ENCODE results near the gene PROK1.

Gene PROK1

DNA sequence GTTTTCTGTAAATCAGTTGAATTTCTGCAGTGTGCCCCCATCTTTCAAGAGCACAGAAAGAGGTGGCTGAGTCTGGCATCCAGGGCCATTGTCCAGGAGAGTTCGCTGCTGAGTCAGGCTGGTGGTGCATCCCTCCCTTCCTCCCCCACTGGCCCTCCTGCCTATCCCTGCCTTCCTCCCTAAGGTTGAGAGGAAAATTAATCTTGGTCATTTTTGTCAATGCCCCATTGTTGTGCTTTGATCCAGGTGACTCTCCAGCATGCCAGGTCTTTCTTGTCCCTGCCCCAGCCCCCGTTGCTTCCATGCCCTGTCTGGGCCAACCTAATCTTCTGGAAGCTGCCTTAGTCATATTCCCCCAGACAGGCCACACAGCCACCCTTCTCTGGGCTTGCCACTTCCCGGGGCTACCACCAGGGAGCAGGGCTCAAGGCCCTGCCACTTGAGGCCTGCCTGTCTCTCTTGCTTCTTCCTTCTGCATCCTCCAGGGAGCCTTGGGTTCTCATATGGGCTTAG lies 26.6 kb downstream of the PROK1 start:
- Histone ChIP-seq H4K20me1 (ENCODE audit: insufficient read depth) (no peaks in the 10 kb centered on the region), H3K4me3 (IDR thresholded peaks at IDR 0.05; ENCODE audit: insufficient read depth, low read depth, low read length) (no peak overlapping the region), H3K4me1 (ENCODE audit: low read depth, poor library complexity, severe bottlenecking) (no peaks in the 10 kb centered on the region), H2AFZ (ENCODE audit: low read depth) (no peak overlapping the region), H3K4me2 (no peak overlapping the region), H3K27me3 (ENCODE audit: insufficient read depth, low read depth) (no peaks in the 10 kb centered on the region), H3K79me2 (ENCODE audit: insufficient read depth, low read depth) (no peaks in the 10 kb centered on the region), H3K36me3 (ENCODE audit: insufficient read depth) (no peaks in the 10 kb centered on the region), H3K27ac (no peak overlapping the region), H3K9ac (no peak overlapping the region)
- TF ChIP-seq, protein P1, sequence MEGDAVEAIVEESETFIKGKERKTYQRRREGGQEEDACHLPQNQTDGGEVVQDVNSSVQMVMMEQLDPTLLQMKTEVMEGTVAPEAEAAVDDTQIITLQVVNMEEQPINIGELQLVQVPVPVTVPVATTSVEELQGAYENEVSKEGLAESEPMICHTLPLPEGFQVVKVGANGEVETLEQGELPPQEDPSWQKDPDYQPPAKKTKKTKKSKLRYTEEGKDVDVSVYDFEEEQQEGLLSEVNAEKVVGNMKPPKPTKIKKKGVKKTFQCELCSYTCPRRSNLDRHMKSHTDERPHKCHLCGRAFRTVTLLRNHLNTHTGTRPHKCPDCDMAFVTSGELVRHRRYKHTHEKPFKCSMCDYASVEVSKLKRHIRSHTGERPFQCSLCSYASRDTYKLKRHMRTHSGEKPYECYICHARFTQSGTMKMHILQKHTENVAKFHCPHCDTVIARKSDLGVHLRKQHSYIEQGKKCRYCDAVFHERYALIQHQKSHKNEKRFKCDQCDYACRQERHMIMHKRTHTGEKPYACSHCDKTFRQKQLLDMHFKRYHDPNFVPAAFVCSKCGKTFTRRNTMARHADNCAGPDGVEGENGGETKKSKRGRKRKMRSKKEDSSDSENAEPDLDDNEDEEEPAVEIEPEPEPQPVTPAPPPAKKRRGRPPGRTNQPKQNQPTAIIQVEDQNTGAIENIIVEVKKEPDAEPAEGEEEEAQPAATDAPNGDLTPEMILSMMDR (conservative IDR thresholded peaks at IDR 0.05; ENCODE audit: low read depth, low read length) = no peak

DNA sequence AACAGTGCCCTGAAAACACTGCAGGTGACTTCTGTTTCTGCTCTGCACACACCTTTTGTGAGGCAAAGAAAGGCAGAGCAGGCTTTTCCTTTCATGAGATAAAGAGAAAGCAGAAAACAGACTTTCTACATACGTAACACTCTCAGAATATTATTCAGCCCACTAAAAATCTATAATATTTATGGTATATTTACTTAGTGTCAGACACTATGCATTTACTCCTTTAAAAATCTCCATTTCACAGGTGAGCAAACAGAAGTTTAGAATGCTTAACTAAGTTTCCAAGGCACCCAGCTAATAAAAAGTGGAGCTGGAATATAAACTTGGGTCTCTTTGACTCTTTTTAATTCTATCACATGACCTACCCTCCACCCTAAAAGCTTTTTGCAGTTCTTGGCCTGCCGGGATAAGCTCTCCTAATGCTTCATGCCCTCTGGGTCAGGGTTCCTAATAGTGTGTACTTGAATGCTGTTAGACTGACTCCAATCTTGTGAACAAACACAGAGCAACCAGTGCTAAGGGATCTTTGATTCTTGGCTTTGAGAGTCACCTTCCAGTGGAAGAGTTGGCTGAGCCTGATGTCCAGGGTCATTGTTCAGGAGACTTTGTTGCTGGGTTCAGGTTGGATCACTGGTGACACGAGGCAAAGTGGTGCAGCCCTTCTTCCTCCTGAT lies 27.2 kb downstream of the PROK1 start:
- no peak overlapping the region for H3K27ac ChIP-seq
- H3K27me3 ChIP-seq (ENCODE audit: insufficient read depth, low read depth) = no peaks in the 10 kb centered on the region
- H4K20me1 ChIP-seq (ENCODE audit: insufficient read depth) = no peaks in the 10 kb centered on the region
- no peak overlapping the region for H3K4me2 ChIP-seq
- TF ChIP-seq, protein P1 (conservative IDR thresholded peaks at IDR 0.05; ENCODE audit: low read depth, low read length) = no peak
- no peak overlapping the region for H3K9ac ChIP-seq
- H3K4me1 ChIP-seq (ENCODE audit: low read depth, poor library complexity, severe bottlenecking) = no peaks in the 10 kb centered on the region
- no peak overlapping the region for H3K4me3 ChIP-seq (IDR thresholded peaks at IDR 0.05; ENCODE audit: insufficient read depth, low read depth, low read length)
- H2AFZ ChIP-seq (ENCODE audit: low read depth) = no peak overlapping the region
- H3K36me3 ChIP-seq (ENCODE audit: insufficient read depth) = no peaks in the 10 kb centered on the region
- H3K79me2 ChIP-seq (ENCODE audit: insufficient read depth, low read depth) = no peaks in the 10 kb centered on the region

DNA sequence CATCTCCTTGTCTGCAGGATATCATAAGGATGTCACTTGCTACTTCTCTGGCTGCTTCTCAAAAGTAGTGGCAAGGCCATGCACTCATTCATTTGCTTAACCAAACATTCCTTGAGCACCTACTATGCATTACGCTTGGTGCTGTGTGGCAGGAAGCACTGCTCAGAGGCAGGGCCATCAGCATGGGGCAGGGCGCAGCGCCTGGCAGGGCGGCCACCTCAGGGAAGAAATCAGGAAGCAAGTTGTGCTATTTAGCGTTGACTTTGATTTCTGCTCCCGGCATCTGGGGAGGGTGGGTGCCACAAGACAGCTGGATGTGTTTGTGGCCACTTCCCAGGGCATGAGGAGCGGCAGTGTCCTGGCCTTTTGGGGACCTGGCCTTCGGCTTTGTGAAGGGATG lies 27.9 kb downstream of the PROK1 start:
- Histone ChIP-seq H3K4me2 (no peak overlapping the region), H3K4me1 (ENCODE audit: low read depth, poor library complexity, severe bottlenecking) (no peaks in the 10 kb centered on the region), H3K4me3 (IDR thresholded peaks at IDR 0.05; ENCODE audit: insufficient read depth, low read depth, low read length) (no peak overlapping the region), H3K36me3 (ENCODE audit: insufficient read depth) (no peaks in the 10 kb centered on the region), H4K20me1 (ENCODE audit: insufficient read depth) (no peaks in the 10 kb centered on the region), H2AFZ (ENCODE audit: low read depth) (no peak overlapping the region), H3K9ac (no peak overlapping the region), H3K79me2 (ENCODE audit: insufficient read depth, low read depth) (no peaks in the 10 kb centered on the region), H3K27ac (no peak overlapping the region), H3K27me3 (ENCODE audit: insufficient read depth, low read depth) (no peaks in the 10 kb centered on the region)
- TF ChIP-seq, protein P1 (conservative IDR thresholded peaks at IDR 0.05; ENCODE audit: low read depth, low read length) = no peak

DNA sequence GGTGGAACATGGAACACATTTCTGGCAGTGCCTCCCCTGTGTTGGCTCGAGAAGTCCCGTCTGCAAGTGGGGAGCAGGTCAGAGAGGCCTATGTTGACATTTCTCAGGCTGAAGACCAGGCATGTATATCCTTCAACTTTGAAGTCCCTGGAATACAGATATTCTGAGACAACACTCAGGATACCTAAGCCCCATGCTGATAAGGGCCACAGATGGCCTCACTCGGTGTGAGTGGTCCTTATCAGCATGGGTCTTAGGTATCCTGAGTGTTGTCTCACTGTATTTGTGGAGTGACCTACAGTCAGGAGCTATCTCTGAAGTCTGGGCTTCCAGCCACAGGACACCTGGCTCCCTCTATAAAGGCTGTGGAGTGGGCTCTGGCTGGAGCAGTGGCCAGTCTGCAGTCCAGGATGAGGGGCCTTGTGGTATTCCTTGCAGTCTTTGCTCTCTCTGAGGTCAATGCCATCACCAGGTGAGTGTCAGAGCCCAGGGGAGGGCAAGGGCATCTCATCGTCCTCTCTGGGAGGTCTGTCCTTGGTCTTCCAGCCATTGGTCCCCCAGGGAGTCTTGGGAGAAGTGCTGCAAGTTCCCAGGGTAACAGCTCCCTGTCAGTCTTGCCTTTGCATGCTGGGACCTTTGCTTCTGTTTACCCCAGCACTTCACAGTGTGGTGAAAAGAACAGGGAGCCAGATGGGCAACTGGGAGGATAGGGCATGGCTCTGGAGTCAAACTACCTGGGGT lies 29.6 kb downstream of the PROK1 start:
- no peak overlapping the region for H3K27ac ChIP-seq
- no peaks in the 10 kb centered on the region for H3K4me1 ChIP-seq (ENCODE audit: low read depth, poor library complexity, severe bottlenecking)
- H2AFZ ChIP-seq (ENCODE audit: low read depth) = no peak overlapping the region
- no peak overlapping the region for H3K4me3 ChIP-seq (IDR thresholded peaks at IDR 0.05; ENCODE audit: insufficient read depth, low read depth, low read length)
- no peaks in the 10 kb centered on the region for H4K20me1 ChIP-seq (ENCODE audit: insufficient read depth)
- no peak overlapping the region for H3K9ac ChIP-seq
- TF ChIP-seq, protein P1 (conservative IDR thresholded peaks at IDR 0.05; ENCODE audit: low read depth, low read length) = no peak
- no peaks in the 10 kb centered on the region for H3K79me2 ChIP-seq (ENCODE audit: insufficient read depth, low read depth)
- no peaks in the 10 kb centered on the region for H3K36me3 ChIP-seq (ENCODE audit: insufficient read depth)
- no peak overlapping the region for H3K4me2 ChIP-seq
- H3K27me3 ChIP-seq (ENCODE audit: insufficient read depth, low read depth) = no peaks in the 10 kb centered on the region

Measured in KMS-11 (cell line).